C4-2B (cell line): ENCODE results near the gene CC2D2A.

Source experiments
- CTCF ChIP-seq: fragments of 450-650 bp; conservative IDR thresholded peaks from 2 replicates; pipeline ENCODE4 v1.5.1; 2017; ENCODE audit warnings: mild to moderate bottlenecking
- ZFX ChIP-seq: fragments of 450-650 bp; IDR thresholded peaks from 2 replicates; pipeline ENCODE4 v1.6.1; 2017

GRCh38 chr4:15506464-15506863, 36.8 kb downstream of the CC2D2A start:
- TF ChIP-seq CTCF (no peak), ZFX (no peak)
